HG03159 (cell line): ENCODE measurements around the gene ACTL8.

Experiments
- ATAC-seq: cut with Tn5 transposase; IDR thresholded peaks from one replicate; pipeline ENCODE4 v1.9.1; 2021; ENCODE audit warnings: mild to moderate bottlenecking, moderate library complexity; ENCODE audit not compliant: unreplicated experiment

ACTL8 gene

DNA sequence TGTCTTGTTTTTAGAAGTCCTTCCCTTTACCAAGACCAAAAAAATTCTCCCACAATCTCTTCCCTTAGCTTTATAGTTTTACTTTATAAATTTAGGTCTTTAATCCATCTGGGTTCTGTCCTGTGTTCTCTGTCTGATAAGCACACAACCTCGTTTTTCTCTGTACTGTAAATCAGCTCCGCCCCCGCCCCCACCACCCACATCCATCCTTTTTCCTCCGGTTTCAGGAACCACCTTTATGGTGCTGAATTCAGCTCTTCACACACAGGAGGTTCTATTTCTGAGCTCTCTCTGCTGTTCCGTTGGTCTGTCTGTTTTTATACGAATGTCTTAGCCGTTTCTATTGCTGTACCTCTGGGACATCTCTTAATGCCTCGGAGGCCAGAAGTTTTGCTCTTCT, 44.5 kb downstream of the ACTL8 start:
- ATAC-seq, result no peak

DNA sequence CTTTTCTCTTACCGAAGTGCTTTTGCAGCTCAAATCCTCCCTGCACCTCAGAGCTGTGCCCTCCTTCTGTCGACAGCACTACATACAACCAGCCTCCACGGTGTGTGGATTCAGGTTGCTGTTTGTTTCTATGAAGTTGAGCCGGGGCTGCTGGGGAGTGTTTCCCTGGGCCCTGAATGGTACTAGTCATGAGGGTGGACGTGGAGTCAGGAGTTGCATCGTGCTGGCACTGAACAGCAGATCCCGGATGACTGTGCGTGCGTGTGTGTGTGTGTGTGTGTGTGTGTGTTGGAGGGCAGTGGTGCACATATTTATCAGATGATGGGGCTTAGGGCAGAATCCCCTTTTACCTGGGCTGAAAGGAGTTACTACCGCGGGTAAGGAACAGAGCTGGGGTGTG, 47.0 kb downstream of the ACTL8 start:
- ATAC-seq, result no peak

DNA sequence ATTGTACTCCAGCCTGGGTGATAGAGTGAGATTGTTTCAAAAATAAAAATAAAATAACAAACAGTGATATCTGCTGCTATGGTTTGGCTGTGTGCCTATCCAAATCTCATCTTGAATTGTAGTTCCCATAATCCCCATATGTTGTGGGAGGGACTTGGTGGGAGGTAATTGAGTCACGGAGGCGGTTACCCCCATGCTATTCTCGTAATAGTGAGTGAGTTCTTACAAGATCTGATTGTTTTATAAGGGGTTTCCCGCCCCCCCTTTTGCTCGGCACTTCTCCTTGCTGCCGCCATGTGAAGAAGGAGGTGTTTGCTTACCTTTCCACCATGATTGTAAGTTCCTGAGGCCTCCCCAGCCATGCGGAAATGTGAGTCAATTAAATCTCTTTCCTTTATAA, 47.8 kb downstream of the ACTL8 start:
- no peak for ATAC-seq

DNA sequence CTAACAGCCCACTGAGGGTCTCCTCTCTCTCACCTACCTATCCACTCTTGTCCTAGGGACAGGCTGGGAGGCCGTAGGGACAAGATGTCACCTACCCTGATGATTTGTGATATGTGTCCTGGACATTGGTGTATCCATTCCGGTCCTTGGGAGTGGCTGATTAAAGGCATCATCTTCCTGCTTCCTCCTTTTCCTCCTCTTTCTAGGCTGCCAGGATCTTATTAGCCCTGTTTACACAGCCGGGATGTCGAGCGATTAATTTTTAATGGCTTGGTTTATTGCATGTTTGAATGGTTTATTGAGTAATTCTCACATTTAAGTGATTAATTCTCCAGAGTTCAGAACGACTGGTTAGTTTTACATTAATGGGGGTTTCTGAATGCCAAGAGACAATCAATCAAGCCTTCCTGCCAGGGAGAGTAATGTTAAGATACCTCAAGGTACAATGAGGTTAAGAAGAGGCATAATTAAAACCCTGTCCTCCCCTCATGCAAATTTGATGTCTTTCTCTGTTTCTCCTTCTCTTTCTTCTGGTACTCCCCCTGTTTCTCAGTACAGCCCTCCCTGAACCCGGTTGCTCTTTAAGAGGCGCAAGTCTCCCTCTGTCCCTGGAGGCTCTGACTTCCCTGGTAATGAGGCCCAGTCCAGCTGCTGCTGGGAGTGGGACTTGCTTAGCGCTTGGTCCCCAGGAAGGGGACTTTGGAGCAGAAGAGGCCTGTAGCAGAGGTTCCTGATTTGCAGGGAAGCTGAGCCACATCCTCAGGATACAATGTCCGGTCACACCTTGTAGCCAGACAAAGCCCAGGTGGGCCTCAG, 50.9 kb downstream of the ACTL8 start:
- no peak for ATAC-seq

DNA sequence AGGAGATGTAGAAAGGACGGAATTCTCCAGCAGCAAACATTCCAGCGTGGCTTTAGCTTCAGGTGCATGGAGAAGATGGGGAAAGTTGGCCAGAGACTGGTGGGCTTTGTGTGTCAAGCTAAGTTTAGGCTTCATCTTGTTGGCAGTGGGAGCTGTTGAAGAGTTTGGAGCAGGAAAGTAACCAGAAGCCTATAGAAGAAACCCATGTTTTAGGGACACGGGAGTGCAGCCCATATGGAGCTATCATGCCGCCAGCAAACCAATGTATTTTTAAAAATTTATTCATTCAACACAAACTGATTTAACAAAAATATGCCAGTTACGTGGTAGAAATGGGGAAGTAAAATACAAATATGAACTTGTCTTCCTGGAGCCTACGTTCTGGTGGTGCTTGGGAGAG, 53.7 kb downstream of the ACTL8 start:
- ATAC-seq, result no peak

DNA sequence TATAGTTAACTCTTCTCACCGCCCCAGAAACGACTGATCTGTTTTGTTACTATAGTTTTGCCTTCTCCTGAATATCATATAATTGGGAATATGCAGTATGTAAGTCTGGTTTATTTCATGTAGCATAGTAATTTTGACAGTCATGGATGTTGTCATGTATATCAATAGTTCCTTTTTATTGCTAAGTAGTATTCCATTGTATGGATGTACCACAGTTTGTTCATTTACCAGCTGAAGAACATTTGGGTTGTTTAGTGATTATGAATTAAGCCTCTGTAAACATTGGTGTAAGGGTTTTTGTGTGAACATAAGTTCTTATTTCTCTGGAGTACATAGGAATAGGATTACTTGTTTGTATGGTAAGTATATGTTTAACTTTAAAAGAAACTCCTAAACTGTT, 55.5 kb downstream of the ACTL8 start:
- ATAC-seq, result no peak

DNA sequence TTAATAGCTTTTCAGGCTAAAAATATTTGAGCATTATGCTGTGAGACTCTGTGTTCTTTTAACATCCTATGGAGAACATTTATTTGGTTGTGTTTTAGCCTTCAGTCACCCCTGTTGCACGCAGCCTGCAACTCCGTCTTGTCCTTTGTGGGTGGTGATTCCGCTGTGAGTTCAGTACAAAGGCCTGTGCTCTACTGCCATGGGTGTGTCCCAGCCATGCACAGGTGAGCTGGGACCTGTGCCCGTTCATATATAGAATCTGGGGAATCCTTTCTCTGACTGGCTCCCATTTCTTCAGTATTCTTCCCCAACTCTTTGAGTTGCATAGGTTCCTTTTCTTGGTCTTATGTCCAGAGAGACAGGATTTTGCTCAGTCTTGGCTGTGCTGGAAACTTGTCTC, 61.4 kb downstream of the ACTL8 start:
- ATAC-seq, result no peak

DNA sequence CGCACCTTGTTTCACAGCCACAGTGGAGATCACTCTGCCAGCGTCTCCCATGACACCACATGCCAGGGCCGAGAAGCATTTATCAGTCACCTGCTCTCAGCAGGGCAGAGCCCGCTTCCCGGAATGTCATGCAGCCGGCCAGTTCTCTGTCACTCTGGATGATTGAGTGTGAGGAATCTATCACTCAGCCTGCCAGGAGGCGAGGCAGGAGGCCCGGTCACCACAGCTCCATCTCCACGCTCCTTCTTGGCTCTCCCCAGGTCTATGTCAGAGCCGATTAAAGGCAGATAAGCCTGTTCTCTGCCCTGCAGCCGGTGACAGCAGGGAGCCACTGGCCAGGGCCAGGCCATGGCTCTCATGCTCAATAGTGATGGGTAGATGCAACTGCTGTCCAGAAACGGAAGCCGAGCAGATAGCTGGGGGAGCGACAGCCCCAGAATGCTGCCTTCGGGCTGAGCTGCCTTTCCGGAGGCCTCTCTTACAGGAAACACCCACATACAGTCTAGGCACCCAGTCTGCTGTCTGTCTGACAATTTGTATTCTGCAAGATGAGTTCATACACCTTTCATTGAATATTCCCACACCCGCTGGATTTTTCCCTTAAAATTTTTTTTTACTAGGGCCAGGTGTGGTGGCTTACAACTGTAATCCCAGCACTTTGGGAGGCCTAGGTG, 64.1 kb downstream of the ACTL8 start:
- ATAC-seq, result no peak

DNA sequence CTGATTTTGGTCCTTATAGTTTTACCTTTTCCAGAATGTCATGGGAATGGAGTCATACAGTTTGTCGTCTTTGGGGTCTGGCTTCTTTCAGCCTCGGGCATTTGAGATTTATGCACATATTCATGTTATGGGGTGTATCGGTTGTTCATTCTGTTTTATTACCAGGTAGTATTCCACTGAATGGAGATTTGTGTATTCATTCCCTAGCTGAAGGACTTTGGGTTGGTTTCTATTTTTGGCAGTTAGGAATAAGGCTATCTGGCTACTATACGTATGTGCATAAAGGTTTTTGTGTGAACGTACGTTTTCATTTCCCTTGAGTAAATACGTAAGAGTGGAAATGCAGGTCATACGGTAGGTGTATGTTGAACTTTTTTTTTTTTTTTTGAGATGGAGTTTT, 65.1 kb downstream of the ACTL8 start:
- no peak for ATAC-seq

DNA sequence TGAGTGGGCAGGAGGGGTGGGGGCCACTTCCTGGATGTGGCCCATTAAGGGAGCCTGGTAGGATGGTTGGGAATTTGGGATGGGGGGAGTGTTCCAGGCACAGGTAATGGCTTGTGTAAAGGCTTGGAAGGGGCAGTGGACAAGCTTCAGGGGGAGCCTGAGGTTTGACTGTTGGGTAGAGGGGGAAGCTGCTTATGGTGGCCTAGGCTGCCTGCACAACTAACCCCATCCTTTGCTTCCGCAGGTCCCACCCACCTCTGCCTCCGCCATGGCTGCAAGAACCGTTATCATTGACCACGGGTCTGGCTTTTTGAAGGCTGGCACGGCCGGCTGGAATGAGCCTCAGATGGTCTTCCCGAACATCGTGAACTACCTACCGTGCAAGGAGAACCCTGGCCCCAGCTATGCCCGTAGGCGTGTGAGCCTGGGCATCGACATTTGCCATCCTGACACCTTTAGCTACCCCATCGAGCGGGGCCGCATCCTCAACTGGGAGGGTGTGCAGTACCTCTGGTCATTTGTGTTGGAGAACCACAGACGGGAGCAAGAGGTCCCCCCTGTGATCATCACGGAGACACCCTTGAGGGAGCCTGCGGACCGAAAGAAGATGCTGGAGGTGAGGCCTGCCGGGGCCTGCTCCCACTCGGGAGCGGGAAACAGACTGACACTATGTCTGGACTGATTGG, 67.8 kb downstream of the ACTL8 start:
- no peak for ATAC-seq

DNA sequence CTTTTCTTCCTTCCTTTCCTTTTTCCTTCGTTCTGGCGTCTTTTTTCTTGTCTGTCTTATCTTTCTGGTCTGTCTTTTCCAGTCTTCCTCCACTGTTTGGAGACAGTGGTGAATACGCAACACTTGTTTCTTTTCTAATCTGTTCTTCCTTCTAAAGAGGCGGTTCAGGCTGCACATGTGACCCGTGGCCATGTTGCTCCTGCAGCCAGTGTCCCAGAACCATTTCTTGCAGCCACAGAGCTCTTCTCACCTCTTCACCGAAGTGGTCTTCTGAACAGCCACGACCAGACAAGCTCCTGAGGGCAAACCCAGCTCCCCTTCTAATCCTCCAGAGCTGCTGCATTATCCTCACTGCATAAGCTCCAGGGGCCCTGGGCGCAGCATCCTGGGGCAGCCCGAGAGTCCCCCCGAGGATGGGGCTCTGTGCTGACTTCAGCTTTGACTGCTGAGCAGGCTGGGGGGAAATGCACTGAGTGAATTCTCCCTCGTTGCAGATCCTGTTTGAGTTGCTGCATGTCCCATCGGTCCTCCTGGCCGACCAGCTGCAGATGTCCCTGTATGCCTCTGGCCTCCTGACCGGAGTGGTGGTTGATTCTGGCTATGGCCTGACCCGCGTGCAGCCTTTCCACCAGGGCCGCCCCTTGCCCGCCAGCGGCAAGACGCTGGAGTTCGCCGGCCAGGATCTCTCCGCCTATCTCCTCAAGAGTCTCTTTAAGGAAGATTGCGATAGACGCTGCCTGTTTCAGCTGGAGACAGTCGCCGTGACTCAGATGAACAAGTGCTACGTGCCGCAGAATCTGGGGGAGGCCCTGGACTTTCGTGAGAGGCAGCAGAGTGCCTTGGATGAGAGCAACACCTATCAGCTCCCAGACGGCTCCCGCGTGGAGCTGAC, 70.4 kb downstream of the ACTL8 start:
- no peak for ATAC-seq

DNA sequence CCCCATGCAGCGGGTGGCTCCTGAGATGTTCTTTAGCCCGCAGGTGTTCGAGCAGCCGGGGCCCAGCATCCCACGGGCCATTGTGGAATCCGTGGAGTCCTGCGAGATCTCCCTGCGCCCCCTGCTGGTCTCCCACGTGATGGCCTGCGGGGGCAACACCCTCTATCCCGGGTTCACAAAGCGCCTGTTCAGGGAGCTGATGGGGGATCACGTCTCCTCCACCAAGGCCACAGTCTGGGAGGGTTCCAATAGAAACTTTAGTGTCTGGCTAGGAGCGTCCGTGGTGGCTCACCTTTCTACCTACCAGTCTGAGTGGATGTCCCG, 71.0 kb downstream of the ACTL8 start:
- ATAC-seq, result no peak

DNA sequence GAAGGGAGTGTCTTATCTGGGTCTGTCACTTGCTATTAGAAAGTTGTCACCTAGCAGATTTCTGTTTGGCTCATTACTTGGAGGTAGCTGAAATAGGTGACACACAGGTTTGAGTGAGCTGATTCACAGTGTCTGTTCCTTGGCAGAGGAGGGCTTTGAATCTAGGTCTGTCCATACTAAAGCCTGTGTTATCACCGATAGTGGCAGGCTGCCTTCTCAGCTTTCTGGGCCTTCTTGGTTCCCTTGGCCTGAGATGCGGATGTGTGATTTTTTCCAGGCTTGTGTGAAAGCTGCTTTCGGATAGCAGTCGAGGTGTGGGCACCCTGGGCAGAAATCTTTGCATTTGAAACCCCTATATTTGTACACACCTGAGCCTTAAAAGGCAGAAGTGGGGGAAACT, 73.9 kb downstream of the ACTL8 start:
- ATAC-seq, result no peak

DNA sequence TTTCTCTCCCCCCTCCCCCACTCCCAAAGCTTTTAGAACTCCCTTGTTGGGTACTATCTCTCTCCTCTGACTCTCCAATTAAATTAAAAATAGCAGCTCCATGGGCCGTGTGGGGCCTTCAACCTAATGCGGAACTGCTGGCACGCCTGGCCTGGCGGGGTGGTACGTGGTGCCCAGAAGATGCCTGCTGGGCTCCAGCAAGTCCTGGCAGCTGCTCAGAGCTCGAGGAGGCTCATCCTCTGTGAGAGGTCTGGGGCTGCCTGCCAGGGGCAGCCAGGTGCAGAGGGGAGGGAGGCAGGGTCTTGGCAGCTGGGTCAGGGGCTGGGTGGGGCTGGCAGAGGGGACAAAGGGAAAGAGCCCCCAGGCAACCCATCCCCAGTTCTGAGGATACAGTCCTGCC, 74.4 kb downstream of the ACTL8 start:
- no peak for ATAC-seq

DNA sequence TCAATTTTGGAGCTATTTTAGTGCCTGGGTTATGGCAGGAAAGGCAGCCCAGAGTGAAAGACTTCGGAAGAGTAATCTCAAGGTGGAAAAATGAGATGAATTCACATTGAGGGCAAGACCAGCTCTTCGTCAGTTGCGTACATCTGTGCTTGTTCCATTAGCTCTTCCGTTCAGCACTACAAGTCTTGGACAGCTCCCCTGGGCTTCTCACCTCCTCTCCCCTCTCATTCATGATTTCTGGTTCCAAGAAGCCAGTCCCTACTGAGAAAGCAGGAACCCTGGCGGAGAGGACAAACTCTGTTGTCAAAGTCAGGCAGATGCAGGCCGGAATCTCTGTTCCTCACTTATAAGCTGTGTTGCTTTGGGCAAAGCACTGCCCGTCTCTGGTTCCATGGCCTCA, 76.5 kb downstream of the ACTL8 start:
- no peak for ATAC-seq

DNA sequence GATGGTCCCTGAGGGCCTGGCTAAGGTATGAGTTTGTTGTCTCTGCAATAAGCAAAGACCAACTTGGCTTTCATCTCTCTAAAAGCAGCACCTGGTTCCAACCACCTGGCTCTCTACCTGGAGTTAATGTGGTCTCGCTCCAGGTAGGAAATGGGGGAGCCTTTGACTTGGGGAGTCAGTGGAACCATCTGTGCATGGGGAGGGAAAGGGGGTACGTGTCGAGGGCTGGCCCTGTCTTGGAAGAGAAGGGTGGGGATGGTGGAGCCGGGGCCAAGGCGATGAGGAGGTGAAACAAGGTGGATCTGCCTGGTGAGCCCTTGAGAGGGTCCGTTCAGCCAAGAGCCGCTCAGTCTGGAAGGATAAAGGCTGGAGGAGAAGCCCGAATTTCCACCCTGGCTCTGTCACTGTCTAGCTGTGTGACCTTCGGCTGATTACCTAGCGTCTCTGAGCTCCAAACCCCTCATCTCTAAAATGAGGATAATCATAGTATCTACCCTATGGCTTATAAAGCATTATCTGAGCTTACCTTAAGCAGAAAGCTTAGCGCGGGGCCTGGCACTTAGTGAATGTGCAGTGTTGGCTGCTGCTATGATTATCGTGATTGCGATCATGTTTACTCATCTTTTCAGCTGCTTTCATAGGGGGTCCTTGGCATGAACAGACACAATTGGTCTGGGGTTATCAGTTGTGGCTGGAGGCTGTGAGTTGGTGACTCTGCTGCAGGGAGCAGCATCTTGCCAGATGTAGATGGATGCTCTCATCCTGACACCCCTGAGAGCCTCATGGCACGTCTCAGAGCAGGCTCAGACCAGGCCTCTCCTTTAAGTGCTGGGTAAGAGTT, 78.7 kb downstream of the ACTL8 start:
- no peak for ATAC-seq

DNA sequence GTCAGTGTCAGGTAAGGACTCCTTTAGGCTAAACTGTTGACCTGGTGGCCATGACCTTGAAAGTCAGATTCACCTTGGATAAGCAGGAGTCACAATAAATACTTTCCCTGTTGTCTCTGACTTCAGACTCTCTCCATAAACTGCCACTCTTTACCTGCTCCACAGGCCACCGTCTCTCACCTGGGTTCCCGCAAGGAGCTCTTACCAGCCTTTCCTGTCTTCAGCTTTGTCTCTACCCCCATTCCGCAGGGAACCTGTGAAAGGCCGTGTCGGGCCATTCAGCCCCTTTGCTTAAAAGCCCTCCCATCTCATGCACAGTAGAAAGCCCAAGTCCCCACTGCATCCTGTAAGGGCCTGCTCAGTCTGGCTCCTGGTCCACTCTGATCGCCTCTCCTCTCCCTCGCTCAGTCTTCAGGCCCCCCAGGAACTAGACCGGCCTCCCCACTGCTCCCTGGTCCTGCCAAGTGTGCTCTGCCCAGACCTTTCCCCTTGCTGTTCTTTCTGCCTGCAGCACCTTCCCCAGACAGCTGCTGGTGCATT, 79.5 kb downstream of the ACTL8 start:
- no peak for ATAC-seq

DNA sequence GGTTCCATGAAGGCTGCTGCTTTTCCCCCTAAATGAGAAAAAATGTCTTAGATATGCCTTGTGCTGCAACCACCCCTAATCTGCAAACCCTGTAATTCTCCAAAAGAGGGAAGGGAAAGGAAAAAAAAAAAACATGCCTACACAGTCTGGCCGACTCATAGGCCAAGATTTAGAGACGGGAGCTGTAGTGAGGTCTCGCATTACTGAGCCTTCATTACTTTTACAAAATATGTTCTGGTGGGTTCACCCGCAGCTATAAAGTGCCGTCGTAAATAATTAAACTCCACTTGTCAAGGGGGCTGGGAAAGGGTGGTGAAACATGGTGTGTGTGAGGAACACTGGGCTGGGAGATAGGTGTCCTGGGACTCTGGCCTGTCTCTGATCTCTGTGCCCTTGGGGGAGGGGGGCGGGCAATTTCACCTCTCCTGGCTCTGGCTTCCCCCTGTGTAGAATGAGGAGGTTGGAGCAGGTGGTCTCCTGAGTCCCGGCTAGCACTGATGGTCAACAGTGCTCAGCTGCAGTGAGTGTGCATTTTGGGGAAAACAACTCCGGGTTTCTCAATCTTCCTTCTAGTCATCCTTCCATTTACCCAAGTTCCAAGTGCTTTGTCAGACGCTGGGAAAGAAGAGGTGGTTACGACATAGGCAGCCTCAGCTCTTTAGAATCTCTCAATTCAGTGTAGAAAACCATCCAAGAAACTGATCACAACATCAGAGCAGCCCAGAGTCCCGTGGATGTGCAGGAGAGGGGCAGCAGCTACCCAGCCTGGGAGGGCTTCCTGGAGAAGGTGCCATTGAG, 82.3 kb downstream of the ACTL8 start:
- ATAC-seq, result no peak

DNA sequence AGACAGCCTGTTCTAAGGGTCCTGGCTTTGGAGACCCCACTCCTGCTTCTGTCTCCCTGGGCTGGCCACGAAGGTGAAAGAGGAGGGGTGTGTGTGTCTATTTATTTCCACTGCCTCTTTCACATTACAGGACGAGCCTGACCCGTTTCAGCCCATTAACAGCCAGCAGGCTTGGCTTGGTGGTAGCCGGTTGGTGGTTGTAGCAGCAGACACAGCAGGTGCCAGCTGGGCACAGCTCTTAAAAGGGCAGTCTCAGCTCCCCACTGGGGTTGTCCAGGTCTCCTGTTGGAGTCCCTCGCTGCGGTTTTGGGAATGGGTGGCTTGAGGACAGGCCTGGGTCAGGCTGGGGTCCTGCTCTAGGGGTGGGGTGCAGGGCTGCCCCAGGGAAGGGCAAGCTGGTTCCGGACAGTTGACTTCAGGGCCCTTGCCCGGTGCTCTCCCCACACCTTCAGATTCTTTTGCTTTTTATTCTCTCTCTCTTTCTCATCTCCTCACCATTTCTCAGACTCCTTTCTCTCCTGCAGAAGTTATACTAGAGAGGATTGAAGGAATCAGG, 84.6 kb downstream of the ACTL8 start:
- ATAC-seq, result no peak
